Inferior parietal cortex (tissue), 1 donor: ENCODE results near the gene EMC6.
"Not testable (repeated sequence)": the region's sequence is repeated elsewhere in the genome, so short reads cannot be mapped to it uniquely, and the experiment has no call there.

Experiments used
- DNase-seq: peaks from one replicate; pipeline ENCODE4 v3.0.0-alpha.2; 2016; ENCODE audit errors: extremely low spot score

The EMC6 gene

DNA sequence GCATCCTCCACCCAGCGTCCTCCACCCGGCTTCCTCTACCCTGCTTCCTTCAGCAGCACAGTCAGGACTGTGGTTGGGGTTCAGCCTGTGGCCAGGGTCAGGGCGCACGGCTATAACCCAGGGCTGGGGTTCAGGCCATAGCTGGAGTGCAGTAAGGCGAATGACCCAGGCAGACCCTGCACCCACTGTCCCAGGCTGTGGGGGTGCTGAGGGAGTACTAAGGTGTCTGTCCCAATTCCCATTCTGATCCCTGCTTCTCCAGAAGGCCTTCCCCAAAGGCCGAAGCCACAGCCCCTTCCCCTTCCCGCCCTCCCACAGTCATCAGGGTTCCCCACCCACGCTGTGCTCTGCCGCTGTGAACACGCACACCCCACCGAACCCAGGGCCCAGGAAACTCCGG lies 12.4 kb downstream of the EMC6 start:
- DNase-seq, result no peak

DNA sequence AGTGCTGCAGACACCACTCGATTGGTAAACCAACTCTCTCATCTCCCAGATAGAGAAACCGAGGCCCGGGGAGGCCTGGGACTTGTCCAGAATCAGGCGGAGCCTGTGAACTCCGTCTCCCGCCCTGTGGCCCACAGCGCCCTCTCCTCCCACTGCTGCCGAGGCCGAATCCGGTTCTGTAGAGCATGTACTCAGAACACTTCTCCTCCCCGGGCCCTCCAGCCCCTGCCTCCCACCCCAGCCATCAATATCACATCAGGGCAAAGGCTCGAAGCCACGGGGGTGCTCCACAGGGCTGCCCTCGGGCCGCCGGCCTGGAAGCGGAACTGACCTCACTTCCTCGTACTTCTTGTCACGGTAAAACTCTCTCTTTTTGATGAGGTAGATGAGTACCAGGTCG lies 13.0 kb downstream of the EMC6 start:
- no peak for DNase-seq

DNA sequence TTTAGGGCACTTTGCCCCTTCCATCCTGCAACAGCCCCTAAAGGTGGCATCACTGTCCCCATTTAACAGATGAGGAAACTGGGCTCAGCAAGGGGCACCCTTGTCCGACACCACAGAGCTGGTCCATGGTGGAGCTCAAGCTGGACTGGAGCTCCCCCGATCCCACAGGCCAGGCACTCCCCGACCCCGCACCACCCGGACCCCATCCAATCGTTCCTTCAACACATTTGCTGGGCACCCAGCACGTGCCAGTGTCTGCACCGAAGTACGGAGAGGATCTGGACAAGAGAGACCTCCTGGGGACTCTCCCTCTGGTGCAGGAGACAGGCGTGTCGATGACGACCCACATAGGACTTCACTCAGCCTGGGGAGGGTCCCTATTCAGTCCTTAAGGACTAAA lies 13.4 kb downstream of the EMC6 start:
- no peak for DNase-seq

DNA sequence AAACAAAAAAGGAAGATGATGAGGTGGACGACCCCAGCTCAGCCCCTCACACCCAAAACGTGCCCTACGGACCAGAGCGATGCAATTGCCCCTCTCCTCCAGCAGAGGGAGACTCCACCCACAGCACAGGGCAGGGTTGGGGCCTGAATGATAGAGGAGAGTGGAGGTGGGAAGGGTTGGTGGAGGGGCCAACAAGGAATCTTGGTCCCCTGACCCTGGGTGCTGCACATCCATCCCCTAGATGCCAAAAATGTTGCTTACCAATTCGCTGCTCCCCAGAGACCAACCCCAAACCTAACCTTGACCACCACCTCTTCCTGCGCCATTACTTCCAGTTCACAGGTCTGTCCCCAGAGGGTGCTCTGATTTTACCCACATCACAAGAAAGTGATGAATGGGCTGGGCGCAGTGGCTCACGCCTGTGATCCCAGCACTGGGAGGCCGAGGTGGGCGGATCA lies 14.5 kb downstream of the EMC6 start:
- no peak for DNase-seq

DNA sequence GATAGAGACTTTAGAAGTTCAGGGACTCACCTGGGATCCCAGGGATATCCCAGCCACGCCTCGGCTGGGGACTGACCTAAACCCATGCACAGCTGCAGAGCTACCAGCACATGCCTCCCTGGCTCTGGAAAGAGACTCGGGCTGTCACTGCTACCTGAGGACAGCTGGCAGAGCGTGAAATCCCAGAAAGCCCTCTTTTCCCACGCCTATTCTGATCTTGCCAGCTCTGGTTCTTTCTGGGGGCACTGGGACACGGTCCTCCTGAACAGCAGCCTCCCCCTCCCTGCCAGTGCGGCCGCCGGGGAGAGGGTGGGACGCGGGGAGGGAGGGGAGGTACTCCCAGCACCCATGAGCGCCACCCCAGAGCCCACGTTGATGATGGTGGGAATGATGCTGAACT lies 16.6 kb downstream of the EMC6 start:
- DNase-seq, result no peak

DNA sequence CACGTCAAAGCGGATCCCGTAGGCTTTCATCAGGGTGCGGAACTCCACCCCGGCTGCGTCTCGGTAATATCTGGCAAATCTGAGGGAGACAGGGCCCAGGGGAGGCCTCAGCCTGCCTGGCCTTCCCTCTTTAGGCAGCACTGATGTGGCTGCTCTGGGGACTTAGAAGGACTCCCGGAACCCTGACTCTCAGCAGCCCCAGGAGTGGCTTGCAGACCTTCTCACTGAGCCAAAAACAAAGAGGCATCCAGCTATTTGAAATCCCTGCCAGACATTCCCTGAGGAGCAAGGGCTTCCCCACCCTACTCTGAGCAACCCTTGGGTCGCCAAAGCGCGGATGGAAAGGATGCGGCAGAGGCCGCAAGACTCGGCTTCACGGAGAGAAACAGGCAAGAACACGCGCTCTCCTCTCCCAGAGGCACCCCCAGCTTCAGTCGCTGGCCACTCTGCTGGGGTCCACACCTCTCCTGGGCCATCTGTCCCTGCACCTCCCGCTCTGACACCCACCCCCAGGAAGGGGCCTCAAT lies 19.5 kb downstream of the EMC6 start:
- no peak for DNase-seq

DNA sequence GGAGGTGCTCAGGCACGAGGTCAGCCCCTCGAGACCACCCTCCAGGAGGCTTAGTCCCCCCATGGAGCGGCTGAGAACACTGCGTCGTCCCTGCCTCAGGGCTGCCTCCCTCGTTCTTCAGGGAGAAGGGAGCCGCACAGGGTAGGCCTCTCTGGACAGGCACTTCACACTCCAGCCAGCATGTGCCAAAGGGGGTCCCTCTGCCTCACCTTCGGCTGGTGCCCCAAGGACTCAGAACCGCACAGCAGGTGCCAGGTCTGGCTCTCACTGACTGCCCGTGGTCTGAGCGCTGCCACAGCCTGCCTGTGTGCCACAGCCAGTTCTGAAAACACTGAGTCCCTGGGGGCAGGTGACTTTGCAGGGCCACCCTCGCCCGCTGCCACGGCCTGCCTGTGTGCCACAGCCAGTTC lies 20.2 kb downstream of the EMC6 start:
- no peak for DNase-seq

DNA sequence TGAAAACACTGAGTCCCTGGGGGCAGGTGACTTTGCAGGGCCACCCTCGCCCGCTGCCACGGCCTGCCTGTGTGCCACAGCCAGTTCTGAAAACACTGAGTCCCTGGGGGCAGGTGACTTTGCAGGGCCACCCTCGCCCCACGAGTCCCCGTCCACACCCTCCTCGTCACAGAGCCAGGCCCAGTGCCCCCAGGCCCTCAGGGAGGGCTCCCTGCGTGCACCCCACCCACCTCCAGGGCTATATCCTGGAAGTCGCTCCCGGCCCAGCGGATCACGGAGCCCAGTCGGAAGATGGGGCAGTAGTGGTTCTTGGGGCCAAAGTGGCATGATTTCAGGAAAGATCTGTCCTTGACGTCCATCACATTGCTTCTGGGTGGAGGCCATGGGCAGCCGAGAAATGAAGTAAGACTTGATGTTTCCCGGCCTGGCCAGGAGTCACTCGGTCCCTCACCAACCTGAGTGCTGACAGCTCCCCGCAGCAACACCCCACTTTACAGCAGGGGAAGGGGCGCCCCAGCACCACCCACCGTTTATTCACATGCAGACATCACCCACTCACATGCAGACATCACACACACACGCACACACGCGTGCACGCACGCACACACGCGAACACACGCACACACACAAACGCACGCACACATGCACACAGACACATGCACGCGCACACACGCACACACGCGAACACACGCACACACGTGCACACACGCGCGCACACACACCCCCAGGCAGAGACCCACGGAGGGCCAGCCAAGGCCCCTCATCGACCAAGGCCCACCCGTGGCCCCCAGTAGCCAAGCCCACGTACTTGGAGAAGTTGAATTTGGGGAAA lies 20.9 kb downstream of the EMC6 start:
- no peak for DNase-seq

DNA sequence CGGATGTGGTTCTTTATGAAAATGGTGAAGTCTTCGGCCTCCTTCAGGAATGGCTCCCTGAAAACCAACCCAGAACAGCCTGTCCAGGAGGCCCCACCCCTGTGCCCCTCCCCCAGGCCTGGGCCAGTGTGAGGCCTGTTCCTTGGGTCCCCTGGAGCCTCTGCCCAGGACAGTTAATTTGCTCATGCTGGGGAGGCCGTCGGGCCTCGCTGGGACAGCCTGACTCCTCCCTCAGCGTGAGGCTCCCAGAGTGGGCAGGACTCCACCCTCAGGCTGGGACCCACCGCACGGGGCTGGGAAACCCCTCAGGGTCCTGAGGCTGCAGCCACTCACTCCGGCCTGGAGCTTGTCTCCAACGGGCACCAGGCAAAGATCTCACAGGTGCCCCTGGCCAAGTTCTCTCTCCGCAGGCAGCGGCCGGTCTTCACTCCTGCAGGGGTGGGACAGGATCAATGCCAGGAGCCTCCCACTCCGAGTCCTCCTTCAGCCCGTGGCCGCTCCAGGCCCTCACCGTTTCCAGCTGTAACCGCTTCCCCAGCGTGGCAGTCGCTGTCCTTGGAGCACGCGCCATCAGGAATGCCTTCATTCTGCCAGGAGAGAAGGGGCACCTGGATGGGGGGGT lies 21.6 kb downstream of the EMC6 start:
- DNase-seq, result no peak

DNA sequence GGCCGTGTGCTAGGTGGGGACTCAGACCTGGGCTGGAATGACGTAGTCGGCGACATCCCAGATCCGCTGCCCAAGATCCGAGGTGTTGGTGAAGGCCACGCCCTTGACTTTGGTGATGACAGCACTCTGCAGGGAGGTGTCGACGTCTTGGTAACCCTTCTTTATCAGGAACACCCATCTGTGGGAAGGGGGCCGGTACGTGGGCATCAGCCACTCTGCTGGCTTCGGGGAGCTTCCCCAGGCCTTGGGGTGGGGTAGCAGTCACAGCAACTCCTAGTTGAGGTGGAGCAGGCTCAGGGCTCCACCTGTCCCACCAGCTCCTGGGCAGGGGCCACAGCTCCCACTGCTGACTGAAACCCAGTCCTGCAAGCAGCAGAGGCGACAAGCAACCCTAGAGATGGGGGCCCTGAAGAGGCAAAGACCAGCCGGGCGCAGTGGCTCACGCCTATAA lies 23.0 kb downstream of the EMC6 start:
- DNase-seq, result no peak

DNA sequence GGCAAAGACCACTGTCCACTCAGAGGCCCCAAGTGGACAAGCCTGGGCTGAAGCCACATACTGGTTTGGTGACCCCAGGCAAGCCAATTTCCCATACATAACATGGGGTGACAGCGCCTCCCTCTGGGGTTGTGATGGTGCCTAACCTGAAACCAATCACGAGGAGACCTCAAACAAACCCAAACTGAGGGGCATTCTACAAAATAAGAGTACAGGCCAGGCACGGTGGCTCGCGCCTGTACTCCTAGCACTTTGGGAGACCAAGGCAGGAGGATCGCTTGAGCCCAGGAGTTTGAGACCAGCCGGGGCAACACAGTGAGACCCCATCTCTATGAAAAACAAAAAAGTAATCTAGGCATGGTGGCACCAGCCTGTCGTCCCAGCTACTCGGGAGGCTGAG lies 23.7 kb downstream of the EMC6 start:
- DNase-seq, result no peak

DNA sequence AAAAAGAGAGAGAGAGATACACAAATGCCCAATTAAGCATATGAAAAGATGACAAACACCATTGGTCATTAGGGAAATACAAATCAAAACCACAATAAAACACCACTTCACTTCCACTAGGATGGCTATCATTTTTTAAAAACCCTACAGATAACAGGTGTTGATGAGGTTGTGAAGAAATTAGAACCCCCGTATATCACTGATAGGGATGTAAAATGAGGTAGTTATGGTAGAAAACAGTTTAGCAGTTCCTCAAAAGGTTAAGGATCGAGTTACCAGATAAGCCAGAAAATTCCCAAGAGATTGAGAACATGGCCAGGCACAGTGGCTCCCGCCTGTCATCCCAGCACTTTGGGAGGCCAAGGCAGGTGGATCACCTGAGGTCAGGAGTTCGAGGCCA lies 24.5 kb downstream of the EMC6 start:
- DNase-seq, result no peak

DNA sequence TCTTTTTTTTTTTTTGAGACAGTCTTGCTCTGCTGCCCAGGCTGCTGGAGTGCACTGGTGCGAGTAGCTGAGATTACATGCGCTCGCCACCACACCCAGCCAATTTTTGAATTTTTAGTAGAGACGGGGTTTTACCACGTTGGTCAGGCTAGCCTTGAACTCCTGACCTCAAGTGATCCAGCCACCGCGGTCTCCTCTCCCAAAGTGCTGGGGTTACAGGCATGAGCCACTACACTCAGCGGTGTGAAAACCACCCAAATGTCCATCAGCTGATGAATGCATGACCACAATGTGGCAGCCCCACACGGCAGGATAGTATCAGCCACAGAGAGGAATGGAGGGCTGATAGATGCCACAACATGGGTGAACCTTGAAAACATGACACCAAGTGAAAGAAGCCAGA lies 25.2 kb downstream of the EMC6 start:
- DNase-seq, result no peak

DNA sequence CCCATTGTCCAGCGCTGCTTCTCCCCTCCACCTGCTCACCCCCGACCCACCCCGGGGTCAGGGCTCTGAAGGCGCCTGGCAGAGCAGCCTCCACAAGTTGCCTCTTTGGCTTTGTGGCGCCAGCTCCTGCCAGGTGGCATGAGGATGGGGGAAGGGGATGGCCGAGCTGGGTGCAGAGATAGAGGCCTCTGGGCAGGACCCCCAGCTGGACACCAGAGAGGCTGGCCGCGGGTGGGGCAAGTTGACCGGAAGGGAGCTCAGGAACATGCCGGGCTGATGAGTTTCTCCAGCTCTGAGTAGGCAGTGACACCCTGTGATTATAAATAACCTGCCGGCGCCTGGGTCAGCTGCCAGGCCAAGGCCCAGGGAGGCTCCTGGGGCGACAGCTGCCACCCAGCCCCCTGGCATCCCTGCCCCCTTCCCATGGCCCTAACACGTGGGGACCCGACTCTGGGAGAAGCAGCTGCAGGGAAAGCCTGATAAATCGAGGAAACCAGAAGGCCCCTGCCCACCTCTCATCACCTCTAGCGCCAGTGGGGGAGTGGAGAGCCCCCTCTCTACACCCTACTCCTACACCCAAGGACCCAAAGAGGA lies 26.6 kb downstream of the EMC6 start:
- no peak for DNase-seq

DNA sequence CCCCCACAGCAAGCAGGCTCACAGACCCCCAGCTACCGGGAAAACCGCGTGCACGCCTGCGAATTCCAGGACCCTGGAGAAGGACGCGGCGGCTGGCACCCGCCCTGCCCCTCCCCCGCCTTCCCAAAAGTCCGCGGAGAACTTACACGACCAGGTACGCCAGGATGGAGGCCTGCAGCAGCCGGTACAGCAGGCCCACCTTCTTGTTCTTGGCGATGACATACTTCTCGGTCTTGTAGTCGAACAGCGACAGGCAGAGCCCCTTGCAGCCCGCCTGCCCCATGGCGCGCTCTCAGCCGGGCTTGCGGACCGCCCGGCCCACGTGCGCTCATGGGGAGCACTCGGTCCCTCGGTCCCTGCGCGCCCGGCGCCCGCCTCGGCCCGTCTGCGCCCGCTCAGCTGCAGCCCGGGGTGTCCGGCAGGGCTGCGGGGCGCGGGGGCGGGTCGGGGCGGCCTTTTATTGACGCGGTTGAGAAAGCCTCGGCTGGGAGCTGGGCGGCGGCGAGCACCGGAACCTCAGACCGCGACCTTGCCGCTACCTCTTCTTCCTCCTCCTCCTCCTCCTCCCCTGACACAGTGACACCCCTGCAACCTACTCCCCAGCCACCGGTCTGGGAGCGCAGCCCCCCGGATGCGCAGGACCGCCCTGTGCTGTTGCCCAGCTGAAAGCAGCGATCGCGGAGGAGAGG lies 27.3 kb downstream of the EMC6 start, which contains the start of gene P2RX5:
Gene P2RX5 (minus strand): TSS at position 433 of the 689 bp plus-strand sequence. CDS start 150 bp downstream, at position 283.
- no peak for DNase-seq

DNA sequence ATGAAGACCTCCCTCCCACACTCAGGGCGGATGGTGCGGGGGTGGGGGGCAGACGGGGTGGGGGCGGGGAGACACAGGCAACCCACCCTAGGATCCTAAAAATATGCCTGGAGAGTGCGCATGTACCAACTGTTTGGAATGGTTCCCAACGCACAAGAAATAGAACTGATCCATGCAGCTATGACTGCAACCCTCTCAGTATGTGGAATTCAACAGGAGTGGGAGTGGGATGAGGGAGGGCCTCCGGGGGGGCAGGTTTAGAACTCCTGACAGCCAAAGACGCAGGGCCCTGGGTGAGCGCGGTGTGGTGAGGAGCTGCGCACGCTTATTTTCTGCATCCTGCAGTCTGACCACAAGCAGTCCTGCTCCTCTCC lies 28.5 kb downstream of the EMC6 start:
- peak; percentile 32 for DNase-seq

DNA sequence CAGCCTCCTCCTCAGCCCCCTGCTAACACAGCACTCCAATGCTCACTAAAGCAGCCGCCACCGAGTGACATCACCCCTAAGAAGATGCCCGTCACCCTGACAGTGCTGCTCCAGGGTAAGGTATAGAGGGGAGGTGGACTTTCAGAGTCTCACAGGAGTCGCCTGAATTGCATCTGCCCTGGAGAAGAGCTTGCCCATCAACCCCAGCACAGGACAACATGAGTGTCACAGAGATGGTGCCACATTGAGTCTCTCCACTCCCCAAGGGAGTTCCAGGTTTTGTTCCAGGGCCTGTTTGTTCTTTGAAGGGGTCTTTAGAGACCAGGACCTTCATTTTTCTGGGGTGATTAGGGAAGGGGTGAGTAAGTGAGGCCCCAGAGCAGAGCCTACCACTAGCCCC lies 29.5 kb downstream of the EMC6 start:
- DNase-seq, result no peak

DNA sequence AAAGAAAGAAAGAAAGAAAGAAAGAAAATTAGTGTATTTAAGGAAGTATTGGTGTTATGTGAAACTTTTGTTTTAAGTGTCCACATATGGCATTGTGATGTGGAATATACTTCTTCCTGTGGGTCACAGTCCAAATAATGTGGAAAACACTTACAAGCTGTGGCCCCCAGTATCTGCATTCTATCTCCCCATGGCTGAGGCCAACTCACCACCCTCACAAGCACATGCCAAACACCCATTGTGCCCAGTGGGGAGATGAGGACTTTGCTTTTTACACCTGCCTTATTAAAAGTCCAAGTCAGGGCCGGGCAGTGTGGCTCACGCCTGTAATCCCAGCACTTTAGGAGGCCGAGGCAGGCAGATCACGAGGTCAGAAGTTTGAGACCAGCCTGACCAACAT lies 31.3 kb downstream of the EMC6 start:
- DNase-seq, result no peak

DNA sequence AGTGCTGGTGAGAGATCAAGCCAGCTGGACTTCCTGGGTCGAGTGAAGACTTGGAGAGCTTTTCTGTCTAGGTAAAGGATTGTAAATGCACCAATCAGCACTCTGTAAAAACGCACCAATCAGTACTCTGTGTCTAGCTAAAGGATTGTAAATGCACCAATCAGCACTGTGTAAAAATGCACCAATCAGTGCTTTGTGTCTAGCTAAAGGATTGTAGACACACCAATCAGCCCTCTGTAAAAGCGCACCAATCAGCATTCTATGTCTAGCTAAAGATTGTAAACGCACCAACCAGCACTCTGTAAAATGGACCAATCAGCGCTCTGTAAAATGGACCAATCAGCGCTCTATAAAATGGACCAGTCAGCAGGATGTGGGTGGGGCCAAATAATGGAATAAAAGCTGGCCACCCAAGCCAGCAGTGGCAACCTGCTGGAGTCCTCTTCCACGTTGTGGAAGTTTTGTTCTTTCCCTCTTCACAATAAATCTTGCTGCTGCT lies 33.5 kb downstream of the EMC6 start:
- DNase-seq, result not testable (repeated sequence)

DNA sequence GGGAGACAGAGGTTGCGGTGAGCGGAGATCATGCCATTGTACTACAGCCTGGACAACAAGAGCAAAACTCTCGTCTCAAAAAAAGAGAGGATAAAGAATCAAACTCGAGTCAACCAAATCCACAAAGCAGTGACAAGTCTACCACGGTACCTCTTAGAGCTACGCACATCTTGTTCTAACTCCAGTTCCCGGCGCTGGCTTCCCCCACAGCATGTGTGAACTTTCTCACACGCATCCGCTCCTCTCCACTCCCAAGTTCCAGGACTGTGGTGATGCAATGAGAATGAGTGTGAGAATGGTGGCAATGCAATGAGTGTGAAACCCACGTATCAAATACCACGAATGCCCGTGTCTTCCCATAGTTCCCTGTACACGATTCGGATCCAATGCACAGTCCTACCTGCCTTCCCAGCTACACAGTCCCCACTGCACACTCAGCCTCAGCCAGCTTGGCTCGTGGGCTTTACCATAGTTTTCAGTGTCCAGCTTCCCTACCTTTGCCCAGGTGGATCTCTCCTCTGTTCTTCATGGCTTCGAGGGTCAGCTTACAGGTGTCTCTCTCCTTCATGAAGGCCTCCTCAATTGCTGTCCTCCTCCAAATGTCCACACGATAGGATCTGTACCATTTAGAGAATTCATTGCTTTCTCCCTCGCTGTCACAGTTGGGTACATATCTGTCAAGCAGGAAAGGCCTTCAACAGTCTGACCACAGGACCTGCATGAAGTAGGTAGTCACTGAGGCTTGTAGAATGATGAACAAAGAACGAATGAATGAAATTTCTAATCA lies 36.5 kb downstream of the EMC6 start:
- no peak for DNase-seq

DNA sequence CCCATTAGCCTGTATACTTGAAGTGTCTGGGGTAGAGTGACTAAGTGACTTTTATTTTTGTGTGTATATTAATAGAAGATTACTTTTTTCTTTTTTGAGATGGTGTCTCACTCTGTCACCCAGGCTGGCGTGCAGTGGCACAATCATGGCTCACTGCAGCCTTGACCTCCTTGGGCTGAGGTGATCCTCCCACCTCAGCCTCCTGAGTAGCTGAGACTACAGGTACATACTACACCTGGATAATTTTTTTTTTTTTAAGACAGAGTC lies 37.0 kb downstream of the EMC6 start:
- DNase-seq, result not testable (repeated sequence)
